GM12878 (cell line): Measurements from ENCODE around the gene ZNF850. TPM values are rescaled to one million over a fixed set of nuclear protein-coding genes. Genes with fewer than 3 reads are reported as not detected.
A peak's percentile ranks its signal among the peaks of the same experiment; 100 is the strongest.

Experiments
- BCLAF1 ChIP-seq: fragments of 450-650 bp; IDR thresholded peaks from 2 replicates; pipeline ENCODE4 v1.6.1; 2017; ENCODE audit warnings: antibody characterized with exemption, mild to moderate bottlenecking, moderate library complexity
- BRCA1 ChIP-seq: IDR thresholded peaks from 2 replicates; pipeline ENCODE4 v1.6.1; 2011; ENCODE audit warnings: low read depth, low read length, improper control_type of control experiment
- EED ChIP-seq: sonication (generic); IDR thresholded peaks from 2 replicates; pipeline ENCODE4 v1.6.1; 2016; ENCODE audit warnings: antibody characterized with exemption, low read depth
- HDAC2 ChIP-seq: fragments of 200-600 bp; sonication (generic); IDR thresholded peaks from 2 replicates; pipeline ENCODE4 v1.6.1; 2017
- LARP7 ChIP-seq: fragments of 450-650 bp; IDR thresholded peaks from 2 replicates; pipeline ENCODE4 v1.6.1; 2017; ENCODE audit warnings: mild to moderate bottlenecking
- MEF2A ChIP-seq: IDR thresholded peaks from 2 replicates; pipeline ENCODE4 v1.6.1; 2011; ENCODE audit warnings: low read depth, mild to moderate bottlenecking, low read length, moderate library complexity; ENCODE audit not compliant: insufficient read depth
- NFXL1 ChIP-seq: fragments of 450-650 bp; IDR thresholded peaks from 2 replicates; pipeline ENCODE4 v1.6.1; 2017; ENCODE audit warnings: antibody characterized with exemption, mild to moderate bottlenecking, borderline replicate concordance
- NR2F1 ChIP-seq: fragments of 450-650 bp; conservative IDR thresholded peaks from 2 replicates; pipeline ENCODE4 v1.6.1; 2017; ENCODE audit warnings: mild to moderate bottlenecking
- SIX5 ChIP-seq: IDR thresholded peaks from 2 replicates; pipeline ENCODE4 v1.6.1; 2011; ENCODE audit warnings: mild to moderate bottlenecking, low read depth, low read length, moderate library complexity; ENCODE audit not compliant: severe bottlenecking
- SKIL ChIP-seq: fragments of 450-650 bp; IDR thresholded peaks from 2 replicates; pipeline ENCODE4 v1.6.1; 2017; ENCODE audit warnings: mild to moderate bottlenecking, low read depth, inconsistent platforms; ENCODE audit not compliant: poor library complexity, severe bottlenecking
- SMC3 ChIP-seq: IDR thresholded peaks from 2 replicates; pipeline ENCODE4 v1.6.1; 2011; ENCODE audit warnings: low read length, improper control_type of control experiment, borderline replicate concordance
- SREBF1 ChIP-seq: IDR thresholded peaks from 2 replicates; pipeline ENCODE4 v1.6.1; 2012; ENCODE audit warnings: mild to moderate bottlenecking, low read length
- USF2 ChIP-seq: IDR thresholded peaks from 2 replicates; pipeline ENCODE4 v1.6.1; 2011; ENCODE audit warnings: low read depth, low read length, improper control_type of control experiment, borderline replicate concordance
- ZBTB4 ChIP-seq: fragments of 450-650 bp; formaldehyde crosslinking; IDR thresholded peaks from 2 replicates; pipeline ENCODE4 v1.4.0; 2022; ENCODE audit warnings: mild to moderate bottlenecking, moderate library complexity
- ZBTB40 ChIP-seq: fragments of 450-650 bp; IDR thresholded peaks from 2 replicates; pipeline ENCODE4 v1.6.1; 2016; ENCODE audit warnings: mild to moderate bottlenecking, moderate library complexity, borderline replicate concordance
- polyA plus RNA-seq, 11 experiments: library from polyadenylated mRNA; depleted of rRNA in 4 of 11; unstranded in 6 of 11; stranded (reverse) in 5 of 11; fragments of >200 nt; fragmentation: Nextera tagmentation in 4 of 11; fragmentation: Illumina TruSeq in 1 of 11; extraction: Ambion mirVana in 4 of 11; extraction: Trizol in 1 of 11; gene quantifications; 1 replicate in 1 of 11; 2 replicates in 10 of 11; pipeline versions ENCODE4 v1.2.1 to v1.2.3, GENCODE V29; 2011 to 2016; ENCODE audit warnings: inconsistent platforms in 2 of 11, missing spikeins in 2 of 11, low read depth in 1 of 11
- total RNA-seq, 4 experiments: library from RNA; depleted of rRNA in 3 of 4; stranded (reverse); fragments of >200 nt in 3 of 4; fragmentation: Illumina TruSeq in 1 of 4; extraction: Trizol in 1 of 4; gene quantifications; 2 replicates each; pipeline versions ENCODE4 v1.2.1 to v1.2.3, GENCODE V29; 2013 to 2021

ZNF850 gene
- total and polyA plus RNA-seq, 10 of the 15 experiments (the other 5 are each of a cell fraction or from before 2014, with no cell fraction given), result 0.44 to 6.4 (median 2.5) TPM

GRCh38 chr19:36772311-36773222, at the start of gene ZNF850 (continued):
- TF ChIP-seq ZBTB4 (CRISPR knock-in tag) (no peak), SIX5 (peak; percentile 71), HDAC2 (no peak), SREBF1 (peak; percentile 74), BRCA1 (peak; percentile 86), ZBTB40 (peak; percentile 99), NFXL1 (no peak), LARP7 (peak; percentile 62), EED (no peak), BCLAF1 (no peak), SMC3 (no peak), SKIL (no peak), USF2 (no peak), MEF2A (no peak), NR2F1 (no peak)
